GM12872 (cell line): Measurements from ENCODE around the gene ENTHD1.

Source experiments
- TF ChIP-seq, protein P1 (sequence below): IDR thresholded peaks from 3 replicates; pipeline ENCODE4 v1.5.1; 2011; ENCODE audit warnings: low read depth, mild to moderate bottlenecking, low read length, moderate library complexity; ENCODE audit not compliant: insufficient read depth

The ENTHD1 gene

GRCh38 chr22:39743935-39744334 is 149.6 kb downstream of the ENTHD1 start:
- TF ChIP-seq, protein P1, sequence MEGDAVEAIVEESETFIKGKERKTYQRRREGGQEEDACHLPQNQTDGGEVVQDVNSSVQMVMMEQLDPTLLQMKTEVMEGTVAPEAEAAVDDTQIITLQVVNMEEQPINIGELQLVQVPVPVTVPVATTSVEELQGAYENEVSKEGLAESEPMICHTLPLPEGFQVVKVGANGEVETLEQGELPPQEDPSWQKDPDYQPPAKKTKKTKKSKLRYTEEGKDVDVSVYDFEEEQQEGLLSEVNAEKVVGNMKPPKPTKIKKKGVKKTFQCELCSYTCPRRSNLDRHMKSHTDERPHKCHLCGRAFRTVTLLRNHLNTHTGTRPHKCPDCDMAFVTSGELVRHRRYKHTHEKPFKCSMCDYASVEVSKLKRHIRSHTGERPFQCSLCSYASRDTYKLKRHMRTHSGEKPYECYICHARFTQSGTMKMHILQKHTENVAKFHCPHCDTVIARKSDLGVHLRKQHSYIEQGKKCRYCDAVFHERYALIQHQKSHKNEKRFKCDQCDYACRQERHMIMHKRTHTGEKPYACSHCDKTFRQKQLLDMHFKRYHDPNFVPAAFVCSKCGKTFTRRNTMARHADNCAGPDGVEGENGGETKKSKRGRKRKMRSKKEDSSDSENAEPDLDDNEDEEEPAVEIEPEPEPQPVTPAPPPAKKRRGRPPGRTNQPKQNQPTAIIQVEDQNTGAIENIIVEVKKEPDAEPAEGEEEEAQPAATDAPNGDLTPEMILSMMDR = no peak

- TF ChIP-seq, protein P1 = no peak
These were observed 154.1 kb downstream of the ENTHD1 start for GRCh38 chr22:39739338-39740027.

DNA sequence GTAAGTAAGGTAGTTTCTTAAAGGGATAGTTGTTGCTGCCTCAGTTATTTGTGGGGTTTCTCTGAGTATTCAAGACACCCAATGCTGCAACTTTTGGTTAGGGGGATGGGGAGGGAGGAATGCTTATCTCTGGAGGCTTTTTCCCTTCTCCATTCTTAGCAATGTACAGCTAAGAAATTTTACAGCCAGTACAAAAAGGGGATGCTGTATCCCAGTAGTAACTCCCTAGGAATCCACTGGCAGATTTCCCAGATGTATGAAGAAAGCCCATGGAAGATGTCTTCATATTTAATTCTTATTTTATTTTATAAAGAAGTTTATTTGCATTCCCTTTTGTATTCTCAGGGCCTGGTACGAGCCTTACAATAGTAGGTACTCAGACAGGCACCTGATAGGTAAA is 154.8 kb downstream of the ENTHD1 start:
- TF ChIP-seq, protein P1 = no peak

DNA sequence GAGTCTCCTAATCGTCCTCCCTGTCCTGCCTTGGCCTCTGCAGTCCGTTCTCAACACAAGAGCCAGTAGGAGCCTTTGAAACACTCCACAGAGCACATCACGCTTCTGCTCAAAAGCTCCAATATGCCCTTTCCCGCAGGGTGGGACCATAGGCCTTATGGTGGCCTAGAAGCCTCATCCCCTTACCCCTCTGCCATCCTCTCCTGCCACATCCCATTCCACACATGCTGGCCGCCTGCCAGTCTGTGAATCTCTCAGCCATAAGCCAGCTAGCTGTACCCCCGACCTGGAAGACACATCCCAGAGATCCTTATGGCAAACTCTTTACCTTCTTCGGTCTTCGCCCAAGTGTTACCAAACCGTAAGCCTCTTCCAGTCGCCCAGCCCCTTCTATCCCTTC is 157.8 kb downstream of the ENTHD1 start:
- TF ChIP-seq, protein P1 = no peak

DNA sequence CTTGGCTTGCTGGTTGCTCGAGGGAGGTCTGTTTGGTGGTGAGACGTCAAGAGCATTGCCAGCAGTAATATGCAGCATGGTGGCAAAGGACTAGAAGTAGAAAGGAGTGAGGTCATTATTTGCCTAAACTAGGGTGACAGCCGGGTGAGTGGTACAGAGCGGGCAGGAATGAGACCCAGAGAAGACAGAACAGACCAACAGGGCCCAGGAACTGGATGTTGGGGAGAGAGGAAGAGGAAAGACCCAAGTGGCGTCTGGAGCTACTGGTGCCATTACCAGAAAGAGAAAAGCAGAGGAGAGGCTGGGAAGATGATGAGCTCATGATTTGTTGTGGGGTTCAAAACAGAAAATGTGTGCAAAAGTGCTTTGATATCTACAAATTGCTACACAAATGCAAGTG is 158.7 kb downstream of the ENTHD1 start:
- TF ChIP-seq, protein P1 = no peak

DNA sequence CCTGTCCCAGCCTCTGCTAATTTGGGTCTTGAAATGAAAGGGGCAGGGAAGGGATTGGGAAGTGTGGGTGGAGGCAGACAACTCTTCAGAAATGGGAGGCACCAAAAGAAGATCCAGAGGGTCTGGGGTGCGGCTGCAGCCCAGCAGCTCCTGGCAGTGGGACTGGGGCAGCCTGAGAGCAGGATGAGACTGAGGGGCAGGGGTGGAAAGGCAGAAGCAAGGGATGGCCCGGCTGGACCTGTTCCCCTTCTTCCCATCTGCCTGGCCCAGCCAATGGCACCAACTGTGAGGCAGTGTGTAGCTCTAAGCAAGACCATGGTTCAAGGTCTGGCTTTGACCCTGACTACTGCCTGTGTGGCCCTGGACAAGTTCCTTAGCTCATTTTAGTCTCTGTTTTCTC is 160.4 kb downstream of the ENTHD1 start:
- TF ChIP-seq, protein P1 = no peak

DNA sequence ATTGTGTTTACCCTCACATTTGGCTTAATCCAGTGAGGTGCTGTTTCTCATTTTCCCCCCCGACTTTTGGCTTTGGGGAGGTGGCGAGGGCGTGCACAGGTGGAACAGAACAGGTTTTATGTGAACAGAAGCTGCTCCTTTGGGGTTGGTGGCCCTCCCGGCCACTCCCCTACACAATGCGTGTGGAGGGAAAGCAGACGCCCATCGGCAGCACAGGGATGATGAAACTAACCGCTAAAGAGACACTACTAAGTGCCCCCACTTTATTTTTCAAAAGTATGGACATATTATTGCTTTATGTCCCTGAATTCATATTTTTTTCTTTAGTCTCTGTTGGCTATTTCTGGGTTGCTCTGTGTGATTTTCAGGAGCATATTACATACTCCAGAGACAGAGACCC is 160.9 kb downstream of the ENTHD1 start:
- TF ChIP-seq, protein P1 = no peak
